Effector memory CD4-positive, alpha-beta T cell (primary cell): Measurements from ENCODE around the gene BCO2.
"Not testable (repeated sequence)": the region's sequence is repeated elsewhere in the genome, so short reads cannot be mapped to it uniquely, and the experiment has no call there.

Experiments used
- DNase-seq, 3 donors: peaks; one replicate each; pipeline ENCODE4 v3.0.0-alpha.2; 2020
- H3K27ac ChIP-seq: 2 replicates; pipeline ENCODE4 v1.7.0; 2013; ENCODE audit warnings: mild to moderate bottlenecking, low read length, moderate library complexity; ENCODE audit not compliant: insufficient read depth, poor library complexity, severe bottlenecking
- H3K27me3 ChIP-seq: replicated peaks from 2 replicates; pipeline ENCODE4 v1.7.0; 2013; ENCODE audit warnings: mild to moderate bottlenecking, low read length; ENCODE audit not compliant: insufficient read depth, control insufficient read depth, poor library complexity, severe bottlenecking
- H3K36me3 ChIP-seq: 2 replicates; pipeline ENCODE4 v1.7.0; 2013; ENCODE audit warnings: mild to moderate bottlenecking, low read length, moderate library complexity; ENCODE audit not compliant: control insufficient read depth, insufficient read depth
- H3K4me1 ChIP-seq: 2 replicates; pipeline ENCODE4 v1.7.0; 2013; ENCODE audit warnings: low read length, mild to moderate bottlenecking; ENCODE audit not compliant: control insufficient read depth, insufficient read depth, poor library complexity, severe bottlenecking
- H3K4me3 ChIP-seq: 2 replicates; pipeline ENCODE4 v1.7.0; 2013; ENCODE audit warnings: low read length, low read depth, mild to moderate bottlenecking; ENCODE audit not compliant: insufficient read depth, poor library complexity, severe bottlenecking
- H3K9me3 ChIP-seq: 2 replicates; pipeline ENCODE4 v1.7.0; 2013; ENCODE audit warnings: mild to moderate bottlenecking, low read length, moderate library complexity; ENCODE audit not compliant: control insufficient read depth

The BCO2 gene

GRCh38 chr11:112156956-112157766 lies 18.2 kb upstream of the BCO2 start:
- H3K9me3 ChIP-seq: no peaks in the 10 kb centered on the region
- no peak overlapping the region for H3K4me3 ChIP-seq
- H3K27ac ChIP-seq: no peak overlapping the region
- H3K36me3 ChIP-seq: no peaks in the 10 kb centered on the region
- H3K4me1 ChIP-seq: no peaks in the 10 kb centered on the region
- H3K27me3 ChIP-seq: no peaks in the 10 kb centered on the region
- DNase-seq: no peak

GRCh38 chr11:112159098-112160065 lies 15.9 kb upstream of the BCO2 start:
- no peaks in the 10 kb centered on the region for H3K9me3 ChIP-seq
- no peaks in the 10 kb centered on the region for H3K4me1 ChIP-seq
- H3K27ac ChIP-seq: no peak overlapping the region
- no peak for DNase-seq
- no peaks in the 10 kb centered on the region for H3K36me3 ChIP-seq
- H3K4me3 ChIP-seq: no peak overlapping the region
- no peaks in the 10 kb centered on the region for H3K27me3 ChIP-seq

- DNase-seq: no peak
- H3K4me1 ChIP-seq: no peaks in the 10 kb centered on the region
- H3K36me3 ChIP-seq: no peaks in the 10 kb centered on the region
- no peaks in the 10 kb centered on the region for H3K27me3 ChIP-seq
- H3K27ac ChIP-seq: no peak overlapping the region
- H3K9me3 ChIP-seq: no peaks in the 10 kb centered on the region
- no peak overlapping the region for H3K4me3 ChIP-seq
Measured at GRCh38 chr11:112160091-112160848, 15.0 kb upstream of the BCO2 start.

- Histone ChIP-seq H3K27ac (no peak overlapping the region), H3K4me3 (no peak overlapping the region), H3K4me1 (no peaks in the 10 kb centered on the region), H3K27me3 (no peaks in the 10 kb centered on the region), H3K36me3 (no peaks in the 10 kb centered on the region), H3K9me3 (no peaks in the 10 kb centered on the region)
- no peak for DNase-seq
Measured at GRCh38 chr11:112161012-112161411, 14.3 kb upstream of the BCO2 start.

- H3K27me3 ChIP-seq, H3K4me1 ChIP-seq, H3K9me3 ChIP-seq, DNase-seq, H3K4me3 ChIP-seq, H3K36me3 ChIP-seq, H3K27ac ChIP-seq: not testable (repeated sequence)
Measured at GRCh38 chr11:112162200-112162599, 13.1 kb upstream of the BCO2 start.

- H3K27ac ChIP-seq: no peak overlapping the region
- no peaks in the 10 kb centered on the region for H3K27me3 ChIP-seq
- H3K4me1 ChIP-seq: no peaks in the 10 kb centered on the region
- H3K4me3 ChIP-seq: no peak overlapping the region
- no peaks in the 10 kb centered on the region for H3K36me3 ChIP-seq
- no peaks in the 10 kb centered on the region for H3K9me3 ChIP-seq
- DNase-seq: no peak
Measured at GRCh38 chr11:112162761-112163546, 12.4 kb upstream of the BCO2 start.

GRCh38 chr11:112163875-112164685 lies 11.2 kb upstream of the BCO2 start, which contains the start of gene IL18:
Gene IL18, minus strand, starts transcription at chr11:112164094. Its CDS starts 9,041 bp downstream, at chr11:112155053.
- no peak for DNase-seq

GRCh38 chr11:112165049-112165448 lies 10.3 kb upstream of the BCO2 start:
- Histone ChIP-seq H3K9me3 (no peaks in the 10 kb centered on the region), H3K27me3 (no peaks in the 10 kb centered on the region), H3K4me1 (no peaks in the 10 kb centered on the region), H3K4me3 (no peak overlapping the region), H3K36me3 (no peaks in the 10 kb centered on the region), H3K27ac (no peak overlapping the region)
- no peak for DNase-seq

More at GRCh38 chr11:112163875-112164685, 11.2 kb upstream of the BCO2 start, which contains the start of gene IL18:
- no peak within 1 kb of the TSS for H3K27ac ChIP-seq
- H3K9me3 ChIP-seq: no peaks in the 10 kb centered on the region
- H3K27me3 ChIP-seq: no peaks in the 10 kb centered on the region
- no peak within 1 kb of the TSS for H3K4me3 ChIP-seq
- H3K4me1 ChIP-seq: no peaks in the 10 kb centered on the region
- no peaks in the 10 kb centered on the region for H3K36me3 ChIP-seq
